Fibroblast of lung (primary cell): ENCODE measurements around the gene WWOX.

Experiments used
- EZH2 ChIP-seq: IDR thresholded peaks from 2 replicates; pipeline ENCODE4 v1.5.1; 2012; ENCODE audit warnings: low read length, control low read depth, mild to moderate bottlenecking; ENCODE audit errors: missing control alignments
- TF ChIP-seq, protein P1 (sequence below), 2 donors: IDR thresholded peaks in 1 of 2; conservative IDR thresholded peaks in 1 of 2; 1 replicate in 1 of 2; 2 replicates in 1 of 2; pipeline ENCODE4 v1.5.1; 2011 to 2012; ENCODE audit warnings: low read length in 2 of 2, control low read depth in 1 of 2, inconsistent platforms in 1 of 2, low read depth in 1 of 2, mild to moderate bottlenecking in 1 of 2

DNA sequence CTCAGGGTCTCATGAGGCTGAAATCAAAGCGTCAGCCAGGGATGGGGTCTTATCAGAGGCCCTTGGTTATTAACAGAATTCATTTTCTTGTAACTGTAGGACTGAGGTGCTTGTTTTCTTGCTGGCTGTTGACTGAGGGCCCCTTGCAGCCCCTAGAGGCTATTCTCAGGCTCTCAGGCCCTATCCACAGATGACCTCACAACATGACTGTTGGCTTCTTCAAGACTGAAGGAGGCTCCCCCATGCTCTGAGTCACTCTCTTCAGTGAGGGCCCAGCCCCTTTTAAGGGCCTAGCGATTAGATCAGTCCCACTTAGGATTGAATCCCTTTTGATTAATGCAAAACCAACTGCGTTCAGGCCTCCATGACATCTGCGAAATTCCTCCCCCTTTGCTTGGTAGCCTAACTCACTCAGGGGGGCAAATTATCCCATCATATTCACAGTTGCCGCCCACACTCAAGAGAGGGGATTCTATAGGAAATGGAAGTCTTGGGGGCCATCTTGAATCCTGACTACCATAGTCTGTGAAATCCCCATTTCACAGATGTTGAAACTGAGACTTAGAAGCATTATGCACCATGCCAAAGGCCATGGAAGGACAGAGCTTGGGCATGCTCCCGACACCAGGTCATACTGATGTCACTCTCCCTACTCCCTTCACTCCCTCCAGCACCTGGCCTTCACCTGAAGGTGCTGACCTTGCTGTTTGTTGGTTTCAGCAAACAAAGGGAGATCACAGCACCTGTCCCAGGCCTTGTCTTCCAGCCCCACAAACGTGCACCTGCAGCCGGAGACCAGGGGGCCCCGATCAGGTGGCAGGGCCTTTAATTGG is 908.8 kb downstream of the WWOX start:
- TF ChIP-seq, protein P1, sequence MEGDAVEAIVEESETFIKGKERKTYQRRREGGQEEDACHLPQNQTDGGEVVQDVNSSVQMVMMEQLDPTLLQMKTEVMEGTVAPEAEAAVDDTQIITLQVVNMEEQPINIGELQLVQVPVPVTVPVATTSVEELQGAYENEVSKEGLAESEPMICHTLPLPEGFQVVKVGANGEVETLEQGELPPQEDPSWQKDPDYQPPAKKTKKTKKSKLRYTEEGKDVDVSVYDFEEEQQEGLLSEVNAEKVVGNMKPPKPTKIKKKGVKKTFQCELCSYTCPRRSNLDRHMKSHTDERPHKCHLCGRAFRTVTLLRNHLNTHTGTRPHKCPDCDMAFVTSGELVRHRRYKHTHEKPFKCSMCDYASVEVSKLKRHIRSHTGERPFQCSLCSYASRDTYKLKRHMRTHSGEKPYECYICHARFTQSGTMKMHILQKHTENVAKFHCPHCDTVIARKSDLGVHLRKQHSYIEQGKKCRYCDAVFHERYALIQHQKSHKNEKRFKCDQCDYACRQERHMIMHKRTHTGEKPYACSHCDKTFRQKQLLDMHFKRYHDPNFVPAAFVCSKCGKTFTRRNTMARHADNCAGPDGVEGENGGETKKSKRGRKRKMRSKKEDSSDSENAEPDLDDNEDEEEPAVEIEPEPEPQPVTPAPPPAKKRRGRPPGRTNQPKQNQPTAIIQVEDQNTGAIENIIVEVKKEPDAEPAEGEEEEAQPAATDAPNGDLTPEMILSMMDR (conservative IDR thresholded peaks at IDR 0.05 in 1 of 2, IDR thresholded peaks at IDR 0.05 in 1 of 2; ENCODE audit: low read depth in 1 of 2, low read length in 2 of 2) = no peak
- no peak for TF ChIP-seq EZH2
